ENCODE measurements around the gene ARHGAP10.

The ARHGAP10 gene

GRCh38 chr4:147954850-147955249 lies 223.0 kb downstream of the ARHGAP10 start:
- Histone ChIP-seq H3F3A (ENCODE audit: insufficient read depth, low read length) (no peaks in the 10 kb centered on the region), H3K79me2 (ENCODE audit: low read length) (no peaks in the 10 kb centered on the region), H3K4me3 (ENCODE audit: low read length) (no peak overlapping the region), H3K9ac (ENCODE audit: low read length) (no peak overlapping the region), H3K27me3 (replicated peaks; ENCODE audit: insufficient read depth, low read length) (no peaks in the 10 kb centered on the region), H4K20me1 (ENCODE audit: insufficient read depth, low read length) (no peaks in the 10 kb centered on the region), H3K9me2 (replicated peaks; ENCODE audit: insufficient read depth, low read length) (no peaks in the 10 kb centered on the region), H2AFZ (ENCODE audit: low read length) (no peak overlapping the region), H3K27ac (ENCODE audit: low read length) (no peak overlapping the region), H3K9me3 (replicated peaks; ENCODE audit: insufficient read depth, low read length) (no peaks in the 10 kb centered on the region), H3K36me3 (replicated peaks; ENCODE audit: insufficient read depth, low read length) (0 out of 2 replicates have a peak, but pooled peaks cover 4% of the 10 kb centered on the region), H3K4me2 (ENCODE audit: low read depth, low read length) (no peak overlapping the region), H3K4me1 (ENCODE audit: low read length) (no peaks in the 10 kb centered on the region)
- TF ChIP-seq EZH2 (optimal IDR thresholded peaks at IDR 0.05; ENCODE audit: low read depth, low read length): no peak
- TF ChIP-seq CTCF (IDR thresholded peaks at IDR 0.05; ENCODE audit: low read length): no peak
- no peak for TF ChIP-seq EZH2phosphoT487 (IDR thresholded peaks at IDR 0.05; ENCODE audit: low read length)
- no peak for DNase-seq

DNA sequence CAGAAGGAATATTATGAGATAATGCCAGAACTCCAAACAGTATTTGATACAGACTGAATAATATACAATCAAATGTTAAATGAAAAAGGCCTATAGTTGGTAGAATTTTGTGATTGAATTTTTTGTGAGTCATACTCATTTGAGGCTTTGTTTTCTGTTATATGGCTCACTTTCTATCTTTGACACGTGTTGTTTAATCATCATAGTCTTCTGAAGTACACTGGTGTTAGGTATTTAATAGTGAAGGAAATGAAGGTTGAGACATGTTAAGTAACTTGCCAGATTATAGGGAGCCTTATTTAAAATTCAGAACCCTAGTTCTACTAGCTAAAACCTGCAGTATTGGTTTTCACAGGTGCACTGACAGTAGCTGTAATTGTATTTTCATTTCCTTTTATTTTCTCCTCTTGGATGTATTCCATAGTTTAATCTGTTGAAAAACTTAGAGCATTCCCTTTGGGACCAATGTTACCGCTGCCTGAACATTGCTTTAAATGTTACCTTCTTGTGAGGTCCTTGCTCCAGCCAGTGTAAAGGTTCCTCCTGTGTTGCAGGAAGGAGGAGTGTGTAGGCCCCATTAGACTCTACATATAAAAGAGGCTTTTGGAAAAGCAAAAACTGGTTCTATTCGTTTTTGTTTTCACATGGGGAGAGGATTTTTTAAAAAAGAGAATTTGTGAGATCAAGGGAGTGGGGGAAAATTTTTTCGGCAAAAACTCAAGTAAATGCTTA lies 224.1 kb downstream of the ARHGAP10 start:
- Histone ChIP-seq H2AFZ (ENCODE audit: low read length) (no peak overlapping the region), H3F3A (ENCODE audit: insufficient read depth, low read length) (no peaks in the 10 kb centered on the region), H4K20me1 (ENCODE audit: insufficient read depth, low read length) (no peaks in the 10 kb centered on the region), H3K9ac (ENCODE audit: low read length) (no peak overlapping the region), H3K79me2 (ENCODE audit: low read length) (no peaks in the 10 kb centered on the region), H3K4me2 (ENCODE audit: low read depth, low read length) (no peak overlapping the region), H3K36me3 (replicated peaks; ENCODE audit: insufficient read depth, low read length) (0 out of 2 replicates have a peak, but pooled peaks cover 4% of the 10 kb centered on the region), H3K9me2 (replicated peaks; ENCODE audit: insufficient read depth, low read length) (no peaks in the 10 kb centered on the region), H3K27me3 (replicated peaks; ENCODE audit: insufficient read depth, low read length) (no peaks in the 10 kb centered on the region), H3K4me1 (ENCODE audit: low read length) (no peaks in the 10 kb centered on the region), H3K27ac (ENCODE audit: low read length) (no peak overlapping the region), H3K9me3 (replicated peaks; ENCODE audit: insufficient read depth, low read length) (no peaks in the 10 kb centered on the region), H3K4me3 (ENCODE audit: low read length) (no peak overlapping the region)
- DNase-seq: no peak
- TF ChIP-seq EZH2 (optimal IDR thresholded peaks at IDR 0.05; ENCODE audit: low read depth, low read length): no peak
- TF ChIP-seq CTCF (IDR thresholded peaks at IDR 0.05; ENCODE audit: low read length): no peak

- H3K36me3 ChIP-seq (replicated peaks; ENCODE audit: insufficient read depth, low read length): 0 out of 2 replicates have a peak, but pooled peaks cover 4% of the 10 kb centered on the region
- no peak overlapping the region for H3K27ac ChIP-seq (ENCODE audit: low read length)
These were observed 225.6 kb downstream of the ARHGAP10 start for GRCh38 chr4:147957446-147957845.

More at GRCh38 chr4:147957446-147957845, 225.6 kb downstream of the ARHGAP10 start:
- no peak overlapping the region for H2AFZ ChIP-seq (ENCODE audit: low read length)
- H3K79me2 ChIP-seq (ENCODE audit: low read length): no peaks in the 10 kb centered on the region
- no peak for DNase-seq
- no peaks in the 10 kb centered on the region for H3F3A ChIP-seq (ENCODE audit: insufficient read depth, low read length)
- TF ChIP-seq EZH2phosphoT487 (IDR thresholded peaks at IDR 0.05; ENCODE audit: low read length) (no peak), CTCF (IDR thresholded peaks at IDR 0.05; ENCODE audit: low read length) (no peak), EZH2 (optimal IDR thresholded peaks at IDR 0.05; ENCODE audit: low read depth, low read length) (no peak)
- no peak overlapping the region for H3K4me3 ChIP-seq (ENCODE audit: low read length)
- H3K9ac ChIP-seq (ENCODE audit: low read length): no peak overlapping the region
- H3K9me3 ChIP-seq (replicated peaks; ENCODE audit: insufficient read depth, low read length): no peaks in the 10 kb centered on the region
- H3K4me2 ChIP-seq (ENCODE audit: low read depth, low read length): no peak overlapping the region
- H4K20me1 ChIP-seq (ENCODE audit: insufficient read depth, low read length): no peaks in the 10 kb centered on the region
- no peaks in the 10 kb centered on the region for H3K4me1 ChIP-seq (ENCODE audit: low read length)
- H3K27me3 ChIP-seq (replicated peaks; ENCODE audit: insufficient read depth, low read length): no peaks in the 10 kb centered on the region
- no peaks in the 10 kb centered on the region for H3K9me2 ChIP-seq (replicated peaks; ENCODE audit: insufficient read depth, low read length)

Measured in MM.1S (cell line).